Dermis lymphatic vessel endothelial cell (primary cell): ENCODE results near the gene NISCH. TPM values are rescaled to one million over a fixed set of nuclear protein-coding genes. Genes with fewer than 3 reads are reported as not detected.

Experiments
- total RNA-seq: library from RNA; depleted of rRNA; stranded (reverse); fragments of >200 nt; gene quantifications from 2 replicates; pipeline ENCODE4 v1.2.1, GENCODE V29; 2014

Gene NISCH
- total RNA-seq, result 31.1 and 44.2 TPM in 2 replicates

GRCh38 chr3:52455283-52456168, at the start of gene NISCH:
TSS of gene NISCH (plus strand) at chr3:52455604. CDS start at chr3:52455642, 38 bp downstream.

GRCh38 chr3:52444860-52445793, 10.3 kb upstream of the NISCH start, which contains the start of gene SEMA3G:
TSS of gene SEMA3G (minus strand) at chr3:52445103. CDS start at chr3:52445027, 76 bp downstream.

GRCh38 chr3:52453496-52454249, 1.7 kb upstream of the NISCH start, which contains the start of gene TNNC1:
TSS of gene TNNC1 (minus strand) at chr3:52454041. CDS start at chr3:52454015, 26 bp downstream.

GRCh38 chr3:52494886-52495495, 39.6 kb downstream of the NISCH start, which contains the start of gene STAB1:
TSS of gene STAB1 (plus strand) at chr3:52495338. CDS start at chr3:52495414, 76 bp downstream.

GRCh38 chr3:52533623-52534280, 78.3 kb downstream of the NISCH start, which contains the start of gene NT5DC2:
TSS of gene NT5DC2 (minus strand) at chr3:52533857. CDS start at chr3:52533737, 120 bp downstream.

GRCh38 chr3:52536369-52537164, 81.2 kb downstream of the NISCH start, which contains the start of gene UQCC5:
TSS of gene UQCC5 (plus strand) at chr3:52536605. CDS start at chr3:52536756, 151 bp downstream.

Other genes starting within 250 kb of the NISCH start
- not detected in 2 replicates for gene TLR9, start 230.0 kb upstream of the NISCH start, total RNA-seq
- 93.5 and 125 TPM in 2 replicates for gene TWF2, start 216.4 kb upstream of the NISCH start, total RNA-seq
- 13.0 and 16.6 TPM in 2 replicates for gene PPM1M, start 209.8 kb upstream of the NISCH start, total RNA-seq
- gene WDR82, start 177.0 kb upstream of the NISCH start, total RNA-seq, result 77.4 and 96.0 TPM in 2 replicates
- 24.4 and 29.6 TPM in 2 replicates for gene GLYCTK, start 167.8 kb upstream of the NISCH start, total RNA-seq
- gene DNAH1, start 139.3 kb upstream of the NISCH start, total RNA-seq, result 2.1 and 2.2 TPM in 2 replicates
- 68.8 and 69.4 TPM in 2 replicates for gene BAP1, start 45.6 kb upstream of the NISCH start, total RNA-seq
- 4.7 and 5.0 TPM in 2 replicates for gene PHF7, start 44.9 kb upstream of the NISCH start, total RNA-seq
- 34.9 and 59.4 TPM in 2 replicates for gene SEMA3G, start 10.5 kb upstream of the NISCH start, total RNA-seq
- not detected in 2 replicates for gene TNNC1, start 1.6 kb upstream of the NISCH start, total RNA-seq
- 199 and 423 TPM in 2 replicates for gene STAB1, start 39.7 kb downstream of the NISCH start, total RNA-seq
- 22.2 and 22.3 TPM in 2 replicates for gene NT5DC2, start 78.3 kb downstream of the NISCH start, total RNA-seq
- 4.6 and 8.7 TPM in 2 replicates for gene UQCC5, start 81.0 kb downstream of the NISCH start, total RNA-seq
- 47.9 and 65.7 TPM in 2 replicates for gene PBRM1, start 230.3 kb downstream of the NISCH start, total RNA-seq
- gene GNL3, start 230.4 kb downstream of the NISCH start, total RNA-seq, result 56.9 and 92.1 TPM in 2 replicates